IMR-90 (cell line): ENCODE results near the gene ZNF296. TPM values are rescaled to one million over a fixed set of nuclear protein-coding genes. Genes with fewer than 3 reads are reported as not detected.

Experiments
- ATAC-seq: fragments of 200-7000 bp; cut with Tn5 transposase; 2 replicates; pipeline ENCODE4 v1.9.1; 2020; ENCODE audit warnings: low read depth, mild to moderate bottlenecking, moderate library complexity
- BruUV-seq: library from RNA; stranded (reverse); fragments of 400-500 nt; replicated peaks from 2 replicates; lab custom pipeline; 2021; lab: Mats Ljungman, UMichigan
- CTCF ChIA-PET: fragments of 300-600 bp; formaldehyde crosslinking; extraction: SDS; loops from one replicate; lab custom pipeline; 2021; ENCODE audit warnings: antibody characterized with exemption; lab: Yijun Ruan, JAX
- POLR2A ChIA-PET: fragments of 300-600 bp; sonication (Branson Sonifier 250); formaldehyde crosslinking; loops from one replicate; lab custom pipeline; 2022; ENCODE audit warnings: antibody characterized with exemption; ENCODE audit not compliant: unreplicated experiment; lab: Charles Lee
- DNase-seq: peaks from one replicate; pipeline ENCODE4 v3.0.0; 2013
- H2AFZ ChIP-seq: replicated peaks from 2 replicates; pipeline ENCODE3; 2013; ENCODE audit warnings: low read length, mild to moderate bottlenecking; ENCODE audit not compliant: poor library complexity
- H2AK5ac ChIP-seq: 2 replicates; pipeline ENCODE4 v1.6.1; 2013; ENCODE audit warnings: low read depth, low read length, inconsistent platforms
- H2AK9ac ChIP-seq: replicated peaks from 2 replicates; pipeline ENCODE3; 2013; ENCODE audit warnings: mild to moderate bottlenecking, low read depth, low read length, moderate library complexity; ENCODE audit not compliant: poor library complexity
- H2BK120ac ChIP-seq: 2 replicates; pipeline ENCODE4 v1.6.1; 2013; ENCODE audit warnings: low read depth, low read length, inconsistent platforms
- H2BK15ac ChIP-seq: 3 replicates; pipeline ENCODE4 v1.6.1; 2013; ENCODE audit warnings: low read depth, low read length, inconsistent platforms
- H2BK20ac ChIP-seq: 2 replicates; pipeline ENCODE4 v1.6.1; 2013; ENCODE audit warnings: low read depth, mild to moderate bottlenecking, inconsistent platforms, low read length, moderate library complexity
- H2BK5ac ChIP-seq: 2 replicates; pipeline ENCODE4 v1.6.1; 2013; ENCODE audit warnings: mild to moderate bottlenecking, low read depth, low read length, inconsistent platforms; ENCODE audit not compliant: poor library complexity, severe bottlenecking
- H3K14ac ChIP-seq: replicated peaks from 2 replicates; pipeline ENCODE4 v1.6.1; 2013; ENCODE audit warnings: low read depth, low read length, inconsistent platforms
- H3K18ac ChIP-seq: 2 replicates; pipeline ENCODE4 v1.6.1; 2013; ENCODE audit warnings: low read depth, low read length, control low read depth
- H3K23ac ChIP-seq: 2 replicates; pipeline ENCODE4 v1.6.1; 2013; ENCODE audit warnings: low read depth, low read length, inconsistent platforms
- H3K27ac ChIP-seq: 2 replicates; pipeline ENCODE4 v1.5.1; 2013; ENCODE audit warnings: mild to moderate bottlenecking, control low read depth, low read length; ENCODE audit not compliant: insufficient read depth
- H3K27me3 ChIP-seq: 2 replicates; pipeline ENCODE4 v1.6.1; 2013; ENCODE audit warnings: low read length; ENCODE audit not compliant: control insufficient read depth, insufficient read depth
- H3K36me3 ChIP-seq: 2 replicates; pipeline ENCODE4 v1.6.1; 2013; ENCODE audit warnings: low read length, mixed read lengths; ENCODE audit not compliant: control insufficient read depth, insufficient read depth
- H3K4ac ChIP-seq: 2 replicates; pipeline ENCODE4 v1.6.1; 2013; ENCODE audit warnings: low read depth, low read length, inconsistent platforms
- H3K4me1 ChIP-seq: 2 replicates; pipeline ENCODE4 v1.6.1; 2013; ENCODE audit warnings: low read length, mixed read lengths; ENCODE audit not compliant: control insufficient read depth, insufficient read depth
- H3K4me2 ChIP-seq: 2 replicates; pipeline ENCODE4 v1.6.1; 2013; ENCODE audit warnings: low read depth, mild to moderate bottlenecking, control low read depth, low read length, moderate library complexity
- H3K4me3 ChIP-seq: 2 replicates; pipeline ENCODE4 v1.5.1; 2013; ENCODE audit warnings: low read depth, mild to moderate bottlenecking, control low read depth, low read length, moderate library complexity; ENCODE audit not compliant: insufficient read depth
- H3K56ac ChIP-seq: 2 replicates; pipeline ENCODE4 v1.6.1; 2013; ENCODE audit warnings: low read length, inconsistent platforms; ENCODE audit not compliant: insufficient read depth; ENCODE audit errors: extremely low read depth
- H3K79me1 ChIP-seq, 2 experiments: 2 replicates each; pipeline ENCODE4 v1.6.1; 2013; ENCODE audit warnings: low read length in 2 of 2, inconsistent platforms in 1 of 2, low read depth in 1 of 2
- H3K9ac ChIP-seq: 2 replicates; pipeline ENCODE4 v1.6.1; 2013; ENCODE audit warnings: low read depth, low read length, control low read depth
- H3K9me1 ChIP-seq: 2 replicates; pipeline ENCODE4 v1.6.1; 2013; ENCODE audit warnings: low read length, inconsistent platforms; ENCODE audit not compliant: insufficient read depth
- H3K9me3 ChIP-seq: 2 replicates; pipeline ENCODE4 v1.6.1; 2013; ENCODE audit warnings: low read length; ENCODE audit not compliant: control insufficient read depth, insufficient read depth
- H4K20me1 ChIP-seq: 2 replicates; pipeline ENCODE4 v1.6.1; 2013; ENCODE audit warnings: low read length, inconsistent platforms; ENCODE audit not compliant: insufficient read depth
- H4K5ac ChIP-seq: 2 replicates; pipeline ENCODE4 v1.6.1; 2013; ENCODE audit warnings: mild to moderate bottlenecking, low read depth, low read length, control low read depth
- H4K8ac ChIP-seq, 2 experiments: 2 replicates each; pipeline ENCODE4 v1.6.1; 2013; ENCODE audit warnings: low read depth in 2 of 2, low read length in 2 of 2, control low read depth in 1 of 2, inconsistent platforms in 1 of 2
- H4K91ac ChIP-seq: 2 replicates; pipeline ENCODE4 v1.6.1; 2013; ENCODE audit warnings: low read depth, low read length, inconsistent platforms; ENCODE audit not compliant: insufficient read depth
- CEBPB ChIP-seq: IDR thresholded peaks from 2 replicates; pipeline ENCODE4 v1.6.1; 2012; ENCODE audit warnings: low read depth, low read length, improper control_type of control experiment
- CTCF ChIP-seq: conservative IDR thresholded peaks from 2 replicates; pipeline ENCODE4 v1.5.1; 2012; ENCODE audit warnings: mild to moderate bottlenecking, low read depth, low read length, improper control_type of control experiment
- MAFK ChIP-seq: IDR thresholded peaks from 2 replicates; pipeline ENCODE4 v1.6.1; 2012; ENCODE audit warnings: low read depth, low read length, improper control_type of control experiment
- MXI1 ChIP-seq: IDR thresholded peaks from 2 replicates; pipeline ENCODE4 v1.6.1; 2012; ENCODE audit warnings: low read depth, mild to moderate bottlenecking, low read length, moderate library complexity, borderline replicate concordance
- POLR2A ChIP-seq: IDR thresholded peaks from 2 replicates; pipeline ENCODE4 v1.6.1; 2012; ENCODE audit warnings: mild to moderate bottlenecking, low read depth, low read length
- RAD21 ChIP-seq: IDR thresholded peaks from 2 replicates; pipeline ENCODE4 v1.6.1; 2012; ENCODE audit warnings: low read length, improper control_type of control experiment
- RFX5 ChIP-seq: IDR thresholded peaks from 2 replicates; pipeline ENCODE4 v1.8.0; 2012; ENCODE audit warnings: low read depth, mild to moderate bottlenecking, low read length, moderate library complexity
- SMC3 ChIP-seq: fragments of 150-350 bp; IDR thresholded peaks from 2 replicates; pipeline ENCODE4 v1.6.1; 2016; ENCODE audit warnings: low read depth, mild to moderate bottlenecking, antibody characterized with exemption, low read length, moderate library complexity
- WGBS, 2 experiments: methylation state at CpG; one replicate each; pipeline versions ENCODE4 v1.1.5 to v1.1.7; 2013; ENCODE audit warnings: missing lambda C conversion rate in 2 of 2; ENCODE audit not compliant: insufficient read length in 1 of 2; ENCODE audit errors: extremely low coverage in 2 of 2; 5-methylcytosine and 5-hydroxymethylcytosine counted together
- dilution Hi-C: fragments of 300-500 bp; cut with HindIII; formaldehyde crosslinking; loops from one replicate; pipeline ENCODE4 v1.14.3; 2018; ENCODE audit warnings: low sequenced_read_pairs; ENCODE audit not compliant: unreplicated experiment
- in situ Hi-C: fragments of 300-500 bp; cut with MboI; formaldehyde crosslinking; loops from 3 replicates; pipeline ENCODE4 v1.14.3; 2019; ENCODE audit warnings: low sequenced_read_pairs, inconsistent platforms, mixed read lengths
- intact Hi-C: fragments of 100-400 bp; cut with micrococcal nuclease; formaldehyde crosslinking; loops from 2 replicates; pipeline ENCODE4 v1.10.0; 2022
- polyA plus RNA-seq, 3 experiments: library from polyadenylated mRNA; depleted of rRNA; stranded (reverse); fragments of >200 nt; gene quantifications; 2 replicates each; pipeline ENCODE4 v1.2.3, GENCODE V29; 2012; ENCODE audit warnings: low replicate concordance in 1 of 3
- total RNA-seq: library from RNA; depleted of rRNA; stranded (reverse); fragments of >200 nt; gene quantifications from 2 replicates; pipeline ENCODE4 v1.2.3, GENCODE V29; 2012

The ZNF296 gene
- total and polyA plus RNA-seq, 2 of the 4 experiments (the other 2 are of a cell fraction): 0.10 TPM; not detected in 1

DNA sequence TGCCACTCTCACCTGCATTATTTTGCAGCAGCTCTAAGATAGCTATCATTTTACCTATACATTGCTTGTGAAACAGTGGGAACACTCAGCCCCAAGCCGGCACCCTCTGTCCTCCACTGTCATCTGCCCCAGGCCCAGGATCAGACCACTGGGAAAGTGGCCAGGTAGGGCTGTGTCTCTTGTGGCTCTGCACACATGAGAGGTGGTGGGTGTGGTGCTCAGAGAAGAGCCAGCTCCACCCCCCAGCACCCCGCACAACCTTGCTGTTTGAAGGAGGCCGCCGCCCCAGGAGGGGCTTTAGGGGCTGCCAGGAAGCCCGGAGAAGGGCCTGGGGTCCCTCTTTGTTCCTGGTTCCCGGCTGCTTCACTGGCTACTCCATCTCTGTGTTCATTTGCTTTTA is 43.3 kb upstream of the ZNF296 start:
- H3K4me2 ChIP-seq: no peak overlapping the region
- no peak overlapping the region for H2AK5ac ChIP-seq
- H3K4me1 ChIP-seq: no peaks in the 10 kb centered on the region; the same call in 1 of the 2 replicates
- intact Hi-C loops: no loop called here
- no peak overlapping the region for H2AFZ ChIP-seq
- ChIA-PET POLR2A (no interaction called here), CTCF (no interaction called here)
- H3K36me3 ChIP-seq: peaks cover 2% of the 10 kb centered on the region; the same call in 1 of the 2 replicates
- H4K5ac ChIP-seq: no peak overlapping the region
- H2BK15ac ChIP-seq: no peak overlapping the region
- WGBS, 2 experiments: no CpG with 5 or more reads among the region's 6 CpGs
- H3K4ac ChIP-seq: no peak overlapping the region
- H3K56ac ChIP-seq: no peak overlapping the region
- H4K91ac ChIP-seq: no peak overlapping the region
- TF ChIP-seq RFX5: no peak
- TF ChIP-seq MAFK: no peak
- TF ChIP-seq CTCF: no peak
- no peak for TF ChIP-seq MXI1
- no peak for TF ChIP-seq POLR2A
- no peak for TF ChIP-seq RAD21
- no peak for TF ChIP-seq SMC3
- no peak for TF ChIP-seq CEBPB
- H4K20me1 ChIP-seq: peaks cover 88% of the 10 kb centered on the region
- no peak overlapping the region for H3K18ac ChIP-seq
- dilution Hi-C loops: no loop called here
- H2BK5ac ChIP-seq: no peak overlapping the region
- H3K4me3 ChIP-seq: no peak overlapping the region
- H3K27me3 ChIP-seq: no peaks in the 10 kb centered on the region
- H3K14ac ChIP-seq: no peak overlapping the region
- H2AK9ac ChIP-seq: no peak overlapping the region
- H3K9me3 ChIP-seq: no peaks in the 10 kb centered on the region
- H3K23ac ChIP-seq: no peak overlapping the region
- H3K9ac ChIP-seq: no peak overlapping the region
- peaks cover 38 to 92% of the 10 kb centered on the region in 2 experiments for H3K79me1 ChIP-seq
- no TSS peak for BruUV-seq
- ATAC-seq: no peak
- in situ Hi-C loops: no loop called here
- no peak overlapping the region for H3K27ac ChIP-seq
- DNase-seq: no peak
- no peak overlapping the region for H4K8ac ChIP-seq
- no peak overlapping the region for H2BK20ac ChIP-seq
- H3K9me1 ChIP-seq: peaks cover 18% of the 10 kb centered on the region
- no peak overlapping the region for H2BK120ac ChIP-seq
